Left ventricle myocardium inferior (tissue), 1 donor: ENCODE data around the gene CCIN. TPM values are rescaled to one million over a fixed set of nuclear protein-coding genes. Genes with fewer than 3 reads are reported as not detected.

Source experiments
- DNase-seq: peaks from one replicate; pipeline ENCODE4 v3.0.0-alpha.2; 2020
- H3K27ac ChIP-seq: fragments of 200-600 bp; replicated peaks from 2 replicates; pipeline ENCODE4 v1.8.0; 2021
- H3K27me3 ChIP-seq: fragments of 200-600 bp; 2 replicates; pipeline ENCODE4 v1.8.0; 2021; ENCODE audit warnings: low read depth
- H3K36me3 ChIP-seq: fragments of 200-600 bp; 2 replicates; pipeline ENCODE4 v1.8.0; 2021
- H3K4me1 ChIP-seq: fragments of 200-600 bp; 2 replicates; pipeline ENCODE4 v1.8.0; 2021
- H3K4me3 ChIP-seq: fragments of 200-600 bp; 2 replicates; pipeline ENCODE4 v1.8.0; 2021; ENCODE audit warnings: mild to moderate bottlenecking, moderate library complexity
- H3K9me3 ChIP-seq: fragments of 200-600 bp; replicated peaks from 2 replicates; pipeline ENCODE4 v1.8.0; 2021
- intact Hi-C: fragments of 100-400 bp; cut with micrococcal nuclease; formaldehyde crosslinking; loops from one replicate; pipeline ENCODE4 v1.11.0; 2022
- total RNA-seq: library from RNA; stranded (reverse); fragmentation: NEBNext Ultra II Directional; extraction: Animal tissue kit (Norgen Biotek cat#: 25700); gene quantifications from one replicate; pipeline ENCODE4 v1.2.1, GENCODE V29; 2021
- TF ChIP-seq, protein P1 (sequence below): fragments of 200-600 bp; IDR thresholded peaks from 2 replicates; pipeline ENCODE4 v1.8.0; 2021; ENCODE audit warnings: antibody characterized with exemption, mild to moderate bottlenecking, borderline replicate concordance
- donor health status: DM: no; HTN: yes; CAD: no; lungs with severe emphysema.

Gene CCIN
- total RNA-seq, 1 donor from 2014 or later, result not detected

DNA sequence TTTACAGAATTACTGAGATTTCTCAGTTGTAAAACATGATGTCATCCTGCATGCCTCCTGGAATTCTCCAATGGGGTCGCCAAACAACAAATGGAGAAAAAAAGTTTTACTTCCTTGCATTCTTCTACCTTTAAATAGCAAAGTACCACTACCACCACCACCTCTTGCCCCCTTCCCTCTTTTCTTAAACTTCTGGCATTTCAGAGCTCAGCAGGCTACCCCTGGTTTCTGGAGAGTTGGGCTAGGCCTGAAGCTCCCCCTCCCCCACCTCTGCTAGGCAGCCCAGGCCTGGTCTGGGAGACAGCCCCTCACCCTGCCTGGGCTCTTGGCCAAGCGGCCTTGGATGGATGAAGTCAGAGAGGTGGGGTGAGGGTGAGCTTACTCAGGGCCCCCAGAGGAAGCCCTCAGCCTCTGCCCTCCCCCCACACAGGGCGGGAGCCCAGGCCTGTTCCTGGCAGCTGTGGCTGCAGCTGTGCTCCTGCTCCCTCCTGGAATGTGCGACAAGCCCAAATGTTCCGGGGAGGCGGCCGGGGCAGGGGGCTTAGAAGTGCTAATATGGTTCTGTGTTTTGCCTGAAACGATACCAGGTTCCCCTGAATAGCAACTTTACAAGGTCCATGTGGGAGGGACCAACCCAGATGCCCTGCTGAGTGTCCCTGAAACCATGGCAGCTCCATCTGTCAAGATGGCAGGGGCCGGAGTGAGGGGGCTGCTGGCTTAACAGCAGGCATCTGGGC, 6.0 kb upstream of the CCIN start:
- H3K9me3 ChIP-seq, result no peaks in the 10 kb centered on the region
- peak; percentile 72 for DNase-seq
- TF ChIP-seq, protein P1, sequence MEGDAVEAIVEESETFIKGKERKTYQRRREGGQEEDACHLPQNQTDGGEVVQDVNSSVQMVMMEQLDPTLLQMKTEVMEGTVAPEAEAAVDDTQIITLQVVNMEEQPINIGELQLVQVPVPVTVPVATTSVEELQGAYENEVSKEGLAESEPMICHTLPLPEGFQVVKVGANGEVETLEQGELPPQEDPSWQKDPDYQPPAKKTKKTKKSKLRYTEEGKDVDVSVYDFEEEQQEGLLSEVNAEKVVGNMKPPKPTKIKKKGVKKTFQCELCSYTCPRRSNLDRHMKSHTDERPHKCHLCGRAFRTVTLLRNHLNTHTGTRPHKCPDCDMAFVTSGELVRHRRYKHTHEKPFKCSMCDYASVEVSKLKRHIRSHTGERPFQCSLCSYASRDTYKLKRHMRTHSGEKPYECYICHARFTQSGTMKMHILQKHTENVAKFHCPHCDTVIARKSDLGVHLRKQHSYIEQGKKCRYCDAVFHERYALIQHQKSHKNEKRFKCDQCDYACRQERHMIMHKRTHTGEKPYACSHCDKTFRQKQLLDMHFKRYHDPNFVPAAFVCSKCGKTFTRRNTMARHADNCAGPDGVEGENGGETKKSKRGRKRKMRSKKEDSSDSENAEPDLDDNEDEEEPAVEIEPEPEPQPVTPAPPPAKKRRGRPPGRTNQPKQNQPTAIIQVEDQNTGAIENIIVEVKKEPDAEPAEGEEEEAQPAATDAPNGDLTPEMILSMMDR, result no peak
- no peak overlapping the region for H3K4me3 ChIP-seq
- H3K4me1 ChIP-seq, result peaks cover 43% of the 10 kb centered on the region
- peak overlapping the region; percentile 83 for H3K27ac ChIP-seq
- H3K36me3 ChIP-seq, result no peaks in the 10 kb centered on the region
- H3K27me3 ChIP-seq, result peaks cover 6% of the 10 kb centered on the region
- intact Hi-C loops, result loop anchor here (5.0 kb wide), 1 partner anchor 61 kb away; no protein-coding TSS in a partner anchor

DNA sequence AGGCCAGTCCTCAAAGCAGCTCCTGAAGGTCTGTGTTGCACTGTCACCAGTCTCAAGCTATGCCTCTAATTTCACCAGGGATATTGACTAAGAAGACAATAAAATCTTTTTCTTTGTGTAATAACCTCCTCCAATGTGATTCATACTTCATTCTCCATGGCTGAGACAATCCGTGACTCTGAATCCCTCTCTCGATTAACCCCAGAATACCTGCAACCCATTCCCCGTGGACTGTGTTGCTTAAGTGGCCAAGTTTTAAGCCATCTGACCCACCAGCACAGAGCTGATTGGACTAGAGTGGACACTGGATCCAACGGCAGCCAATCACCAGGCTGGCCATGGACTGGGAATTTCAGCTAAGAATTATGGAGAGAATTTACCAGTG, 5.4 kb upstream of the CCIN start:
- no peaks in the 10 kb centered on the region for H3K36me3 ChIP-seq
- TF ChIP-seq, protein P1, result no peak
- no peaks in the 10 kb centered on the region for H3K9me3 ChIP-seq
- no peak overlapping the region for H3K4me3 ChIP-seq
- peak overlapping the region; percentile 83 for H3K27ac ChIP-seq
- H3K4me1 ChIP-seq, result peaks cover 40% of the 10 kb centered on the region
- peaks cover 9% of the 10 kb centered on the region for H3K27me3 ChIP-seq
- DNase-seq, result no peak
- intact Hi-C loops, result loop anchor here (5.0 kb wide), 1 partner anchor 61 kb away; no protein-coding TSS in a partner anchor

DNA sequence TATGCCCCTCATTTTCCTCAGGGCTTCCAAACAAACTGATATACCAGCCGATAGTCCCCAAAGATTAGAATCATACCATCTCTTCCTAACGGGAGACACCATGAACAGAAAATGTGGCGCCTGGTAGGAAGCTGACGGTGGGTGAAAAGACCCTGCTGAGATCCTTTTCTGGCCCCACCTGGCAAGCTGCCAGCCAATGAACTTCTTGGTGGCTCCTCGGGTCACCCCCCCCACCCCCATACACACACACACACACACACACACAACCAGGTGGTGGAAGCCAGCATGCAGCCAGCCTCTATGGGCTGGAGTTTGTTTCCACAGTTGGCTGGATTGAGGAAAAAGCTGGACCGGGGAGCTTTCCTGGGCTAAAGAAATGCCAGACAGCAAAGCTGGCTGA, 4.8 kb upstream of the CCIN start:
- TF ChIP-seq, protein P1, result no peak
- no peak for DNase-seq
- Histone ChIP-seq H3K36me3 (no peaks in the 10 kb centered on the region), H3K27me3 (peaks cover 15% of the 10 kb centered on the region), H3K9me3 (no peaks in the 10 kb centered on the region), H3K4me1 (peaks cover 40% of the 10 kb centered on the region), H3K27ac (peak overlapping the region; percentile 83), H3K4me3 (no peak overlapping the region)
- intact Hi-C loops, result loop anchor here (5.0 kb wide), 1 partner anchor 62 kb away; no protein-coding TSS in a partner anchor

DNA sequence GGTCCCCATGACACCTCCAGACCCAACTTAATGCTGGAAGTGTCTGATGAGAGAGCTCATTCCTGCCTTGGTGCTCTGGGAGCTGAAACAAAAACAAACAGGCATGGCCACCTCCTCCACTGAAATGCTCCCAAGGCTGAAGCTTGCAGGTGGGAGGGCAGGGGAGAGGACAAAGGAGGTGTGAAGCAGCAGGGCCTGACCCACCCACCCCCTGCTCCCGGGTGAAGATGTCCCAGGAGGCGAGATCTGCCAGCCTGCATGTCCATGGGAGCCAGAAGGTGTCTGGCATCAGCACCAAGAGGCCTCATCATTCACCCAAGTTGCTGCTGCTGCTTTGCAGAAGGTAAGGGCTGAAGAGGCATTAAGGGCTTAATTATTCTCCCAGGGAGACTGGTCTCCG, 4.2 kb upstream of the CCIN start:
- no peak for DNase-seq
- TF ChIP-seq, protein P1, result no peak
- Histone ChIP-seq H3K27me3 (peaks cover 17% of the 10 kb centered on the region), H3K36me3 (no peaks in the 10 kb centered on the region), H3K9me3 (no peaks in the 10 kb centered on the region), H3K4me3 (no peak overlapping the region), H3K27ac (peak overlapping the region; percentile 83), H3K4me1 (peaks cover 36% of the 10 kb centered on the region)
- intact Hi-C loops, result loop anchor here (5.0 kb wide), 1 partner anchor 63 kb away; no protein-coding TSS in a partner anchor

DNA sequence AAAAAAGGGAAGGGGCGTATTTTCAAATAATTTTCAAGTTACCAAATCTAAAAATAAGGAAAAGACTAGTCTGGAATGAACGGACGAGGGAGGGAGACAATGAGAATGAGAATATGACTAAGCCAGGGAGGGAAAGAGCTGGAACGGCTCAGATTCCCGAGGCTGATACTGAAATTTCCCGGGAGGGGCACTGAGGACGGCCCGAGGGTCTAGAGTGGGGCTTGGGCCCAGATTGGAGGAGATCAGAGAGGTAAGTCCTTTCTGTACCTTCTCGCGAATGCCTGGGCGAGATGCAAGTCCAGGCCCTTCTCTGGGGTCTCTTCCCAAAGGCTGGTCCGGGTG, 3.4 kb upstream of the CCIN start:
- H3K36me3 ChIP-seq, result no peaks in the 10 kb centered on the region
- H3K4me3 ChIP-seq, result peak overlapping the region; percentile 64
- intact Hi-C loops, result no loop called here
- no peaks in the 10 kb centered on the region for H3K9me3 ChIP-seq
- DNase-seq, result no peak
- peaks cover 24% of the 10 kb centered on the region for H3K27me3 ChIP-seq
- H3K27ac ChIP-seq, result peak overlapping the region; percentile 83
- TF ChIP-seq, protein P1, result no peak
- H3K4me1 ChIP-seq, result peaks cover 33% of the 10 kb centered on the region
